Ecto neural progenitor cell (in vitro differentiated cells): Measurements from ENCODE around the gene DTNA.

Experiments
- DNase-seq: peaks from one replicate; pipeline ENCODE4 v3.0.0-alpha.2; 2018; ENCODE audit warnings: low spot score

DTNA gene

DNA sequence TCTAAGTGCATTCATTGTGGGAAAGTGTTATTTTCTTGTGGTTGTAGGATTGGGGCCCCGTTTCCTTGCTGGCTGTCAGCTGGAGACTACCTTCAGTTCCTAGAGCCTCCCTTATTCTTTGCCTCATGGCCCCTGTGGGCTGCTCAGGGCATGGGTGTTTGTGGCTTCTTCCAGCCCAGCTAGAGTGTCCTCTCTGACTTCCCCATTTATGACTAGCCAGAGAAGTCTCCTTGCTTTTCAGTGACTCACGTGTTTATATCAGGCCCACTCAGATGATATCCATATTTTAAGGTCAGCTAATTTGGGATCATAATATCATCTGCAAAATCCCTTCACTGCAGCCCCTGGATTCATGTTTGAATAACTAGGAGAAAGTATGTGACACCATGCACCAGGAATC, 62.8 kb downstream of the DTNA start:
- DNase-seq = no peak

DNA sequence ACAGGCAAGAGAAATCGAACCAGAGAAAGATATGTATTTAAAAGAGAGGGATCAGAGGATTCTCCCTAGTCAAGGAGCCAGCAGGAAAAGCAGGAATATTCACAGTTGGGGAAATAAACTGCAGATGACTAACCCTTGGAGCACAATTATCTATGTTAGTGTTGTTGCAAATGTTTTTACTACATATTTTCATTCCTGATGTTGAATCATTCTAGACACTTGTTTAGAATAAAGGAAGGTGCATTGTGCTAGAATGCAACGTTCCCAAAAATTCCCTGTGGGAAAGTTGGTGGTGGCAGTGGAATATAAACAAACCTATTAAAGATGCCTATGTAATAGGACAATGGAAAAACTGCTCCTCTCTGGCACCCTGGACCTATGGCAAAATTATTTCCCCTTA, 63.3 kb downstream of the DTNA start:
- no peak for DNase-seq

DNA sequence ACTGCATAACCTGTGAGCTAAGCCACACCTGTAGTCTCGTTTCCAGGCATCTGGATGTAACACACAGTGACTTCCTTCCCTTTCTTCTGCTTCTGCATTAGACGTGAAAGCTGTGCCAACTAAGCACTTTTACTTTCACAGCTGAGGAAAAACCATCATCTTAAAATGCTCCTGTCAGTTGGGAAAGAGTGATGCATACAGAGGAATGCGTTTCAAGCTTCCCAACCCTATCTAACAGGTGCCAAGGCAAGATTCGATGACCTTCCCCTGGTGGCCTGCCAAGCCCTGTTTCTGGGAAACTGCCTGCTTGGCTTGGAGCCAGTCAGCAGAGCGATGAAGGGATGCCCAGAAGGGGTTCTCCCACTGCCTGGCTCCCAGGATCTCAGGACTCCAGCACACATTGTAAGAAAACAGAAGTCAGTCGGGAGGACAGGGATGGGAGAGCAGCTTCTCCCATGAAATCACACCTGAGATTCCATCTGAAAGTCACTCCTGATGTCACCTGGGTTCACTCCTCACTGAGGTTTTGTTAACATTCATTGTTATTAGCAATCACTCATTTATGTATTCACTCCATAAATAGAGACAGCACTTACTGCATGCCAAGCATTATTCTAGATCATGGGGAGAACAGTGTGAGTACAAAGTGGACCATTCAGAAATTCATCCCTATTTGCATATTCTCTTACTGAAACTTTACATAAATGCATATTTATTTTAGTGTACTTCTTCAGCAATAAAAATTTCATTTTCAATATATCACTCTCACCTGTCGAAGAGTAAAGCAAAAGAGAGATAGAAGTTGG, 64.1 kb downstream of the DTNA start:
- DNase-seq = no peak

DNA sequence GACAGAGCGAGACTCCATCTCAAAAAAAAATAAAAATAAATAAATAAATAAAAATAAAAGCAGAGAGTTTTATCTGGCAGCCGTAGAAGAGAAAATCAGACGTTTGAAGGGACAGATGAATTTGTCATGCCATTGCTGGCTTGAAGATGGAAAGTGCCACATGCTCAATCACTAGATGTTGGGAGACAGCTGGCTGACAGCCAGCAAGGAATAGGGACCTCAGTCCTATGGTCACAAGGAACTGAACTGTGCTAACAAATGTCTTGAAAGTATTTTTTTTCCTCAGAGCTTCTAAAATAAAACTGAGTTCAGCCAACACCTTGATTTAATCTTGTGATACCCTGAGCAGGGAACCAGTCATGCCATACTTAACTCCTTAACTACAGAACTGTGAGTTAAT, 65.4 kb downstream of the DTNA start:
- no peak for DNase-seq

DNA sequence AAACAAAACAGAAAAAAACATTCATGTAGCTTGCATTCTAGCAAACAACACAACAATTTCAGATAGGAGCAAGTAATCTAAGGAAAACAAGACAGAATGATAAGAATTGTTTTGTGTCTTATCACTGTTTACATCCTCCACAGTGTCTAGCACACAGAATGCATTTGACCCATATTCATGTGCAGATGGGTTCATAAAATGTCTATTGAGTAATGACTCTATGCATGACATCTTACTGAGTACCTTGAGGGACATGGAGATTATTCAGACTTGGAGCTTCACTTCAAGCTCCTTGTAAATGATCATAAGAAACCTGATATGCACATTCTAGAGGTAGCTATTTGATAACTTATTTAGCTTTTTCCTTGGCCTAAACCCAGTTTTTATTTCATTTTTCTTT, 69.0 kb downstream of the DTNA start:
- DNase-seq = no peak

DNA sequence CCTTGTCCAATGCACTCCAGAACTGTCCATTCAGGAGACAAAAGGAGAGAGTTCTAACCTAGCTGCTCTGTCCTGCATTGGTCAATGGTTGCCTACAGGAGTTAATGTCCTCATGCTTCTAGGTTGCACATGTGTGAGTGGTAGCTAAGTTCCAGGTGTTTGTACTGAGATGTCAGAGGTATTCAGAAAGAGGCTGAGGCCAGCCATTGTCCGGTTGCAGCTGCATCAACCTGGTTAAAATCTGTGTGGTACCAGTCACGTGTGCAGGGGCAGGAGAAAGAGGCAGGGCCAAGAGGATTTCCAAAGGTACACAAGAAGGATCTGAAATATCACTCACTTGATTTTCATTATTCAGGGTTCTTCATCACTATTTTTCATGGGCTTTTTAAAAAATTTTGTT, 70.8 kb downstream of the DTNA start:
- DNase-seq = no peak

DNA sequence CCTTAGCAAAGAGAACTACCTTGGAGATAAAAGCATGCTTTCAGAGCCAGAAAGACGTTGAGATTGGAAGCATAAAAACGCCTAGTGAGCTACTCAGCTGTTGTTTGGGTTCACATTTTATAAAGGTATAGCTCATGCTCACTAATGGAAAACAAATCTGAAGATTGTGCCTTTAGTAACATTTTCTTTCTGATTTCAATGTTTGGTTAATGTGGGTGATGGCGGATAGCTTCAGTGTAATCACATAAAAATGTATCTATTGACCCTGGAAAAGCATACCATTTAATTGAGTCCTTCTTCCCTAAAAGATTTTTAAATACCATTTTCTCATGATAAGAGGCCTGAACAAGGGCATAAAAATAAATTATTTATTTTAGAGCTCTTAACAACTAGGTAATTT, 73.4 kb downstream of the DTNA start:
- DNase-seq = no peak

DNA sequence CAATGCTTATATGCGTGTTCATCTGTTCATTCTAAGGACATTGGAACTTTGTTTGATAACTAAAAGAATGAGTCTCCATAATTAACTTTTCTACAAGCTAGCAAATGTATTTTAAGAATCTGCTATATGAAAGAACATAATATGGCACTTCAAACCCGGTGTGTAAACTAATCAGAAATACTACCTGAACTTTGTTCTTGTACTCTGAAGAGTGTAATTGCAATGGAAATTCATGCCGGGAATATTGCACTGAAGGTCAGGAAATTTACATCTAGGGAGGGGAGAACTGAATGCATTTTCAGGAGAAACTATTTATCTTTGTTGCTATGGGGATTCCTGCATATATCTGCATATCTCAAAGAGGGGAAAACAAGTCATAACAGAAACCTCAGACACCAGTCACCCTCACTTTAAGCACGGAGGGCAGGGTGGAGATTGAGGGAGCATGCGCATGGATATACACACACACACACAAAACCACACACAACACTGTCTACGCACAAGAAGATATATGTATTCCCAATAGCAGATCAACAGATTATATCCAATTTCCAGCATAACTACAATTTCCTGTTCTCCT, 76.2 kb downstream of the DTNA start:
- no peak for DNase-seq

DNA sequence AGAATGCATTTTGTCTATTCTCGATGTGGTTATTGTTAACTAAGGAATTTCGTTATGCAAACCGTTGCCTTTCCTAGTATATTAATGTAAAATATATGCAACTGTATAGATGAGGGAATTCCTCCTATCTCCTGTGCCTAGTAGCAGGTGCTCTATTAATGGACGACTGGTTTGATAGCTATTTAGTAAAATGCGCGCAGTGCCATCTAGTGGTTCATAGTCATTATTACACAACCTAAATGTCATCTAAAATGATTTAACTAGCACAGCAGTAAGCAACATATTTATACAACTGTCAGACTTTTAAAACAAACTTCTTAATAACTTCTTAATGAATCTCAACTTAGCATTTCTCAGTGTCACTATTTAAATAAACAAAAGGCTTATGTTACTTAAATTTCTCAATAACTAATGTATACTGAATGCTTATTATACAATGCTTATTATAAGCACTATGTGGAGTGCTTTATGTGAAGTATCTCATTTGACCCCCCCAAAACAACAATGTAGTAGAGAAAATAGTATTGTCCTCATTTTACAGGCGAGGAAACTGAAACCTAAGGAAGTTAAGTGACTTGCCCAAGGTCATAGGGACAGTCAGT, 77.9 kb downstream of the DTNA start:
- no peak for DNase-seq

DNA sequence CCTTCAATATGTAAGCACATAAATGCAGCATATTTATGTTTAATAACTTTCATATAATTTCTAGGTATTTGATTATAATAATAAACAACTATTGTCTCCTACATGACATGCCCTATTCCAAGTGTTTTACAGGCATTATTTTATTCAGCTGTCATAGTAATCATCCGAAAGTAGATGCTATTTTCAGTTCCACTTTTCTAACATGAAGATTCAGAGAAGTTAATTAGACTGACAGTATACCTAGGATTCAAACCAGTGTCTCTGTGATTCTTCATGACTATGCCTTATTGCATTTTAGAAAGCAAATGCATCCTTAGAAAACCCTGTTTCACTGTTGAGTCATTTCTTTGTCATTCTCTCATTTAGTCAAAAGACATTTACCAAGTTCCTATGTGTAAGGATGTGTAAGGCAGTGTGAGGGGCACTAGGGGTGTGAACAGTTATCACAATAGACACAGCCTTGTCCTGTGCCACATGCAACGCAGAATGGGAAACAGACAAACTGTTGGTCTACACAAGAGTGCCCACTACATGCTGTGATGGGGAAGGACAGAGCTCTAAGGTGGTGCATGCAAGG, 79.8 kb downstream of the DTNA start:
- DNase-seq = no peak

DNA sequence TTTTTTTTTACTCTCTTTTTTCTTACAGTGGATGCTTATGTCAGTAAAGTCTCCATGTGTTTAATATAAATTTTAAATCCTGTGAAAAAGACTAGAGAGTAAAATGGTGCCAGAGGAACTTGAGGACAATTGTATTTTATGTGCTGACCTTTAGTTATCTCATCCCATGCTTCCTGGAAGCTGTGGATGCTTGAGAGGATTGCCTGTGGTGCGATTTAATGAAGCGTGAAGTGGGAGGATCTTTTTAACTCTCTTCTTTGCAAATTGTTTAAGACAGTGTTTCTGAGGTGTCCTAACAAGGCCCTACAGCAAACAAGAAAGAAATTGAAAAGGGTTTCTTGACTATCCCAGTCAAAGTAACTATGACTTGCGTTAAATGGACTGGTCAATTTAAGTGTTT, 84.2 kb downstream of the DTNA start:
- no peak for DNase-seq

DNA sequence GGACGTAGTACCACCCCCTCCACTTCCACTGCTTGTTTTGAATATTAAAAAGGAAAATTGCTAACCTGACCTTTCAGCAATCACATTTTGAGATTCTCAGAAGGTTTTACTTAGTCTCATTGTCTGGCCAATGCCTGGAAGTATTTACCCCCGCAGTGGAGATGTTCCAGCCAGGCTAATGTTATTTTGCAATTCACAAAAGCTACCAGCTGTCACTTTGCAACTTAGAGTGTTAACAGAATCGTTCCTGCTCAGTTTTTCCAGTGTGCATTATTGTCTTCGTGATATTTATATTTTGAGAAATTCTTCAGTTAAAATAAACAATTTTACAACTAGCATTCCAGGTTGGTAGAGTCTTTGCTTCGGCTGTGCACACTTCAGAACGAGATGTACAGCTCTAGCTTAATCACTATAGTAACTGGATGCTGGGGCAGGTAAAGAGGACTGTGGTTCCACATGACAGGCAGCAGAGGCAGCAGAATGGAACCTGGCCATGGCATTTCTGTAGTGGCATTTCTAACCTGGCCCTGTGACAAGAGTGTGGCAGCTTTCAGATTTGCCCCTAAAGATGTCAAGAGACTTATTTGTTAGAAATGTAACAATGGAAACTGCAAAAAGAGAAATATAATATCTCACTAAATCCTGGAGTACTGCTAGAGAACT, 85.1 kb downstream of the DTNA start:
- no peak for DNase-seq

DNA sequence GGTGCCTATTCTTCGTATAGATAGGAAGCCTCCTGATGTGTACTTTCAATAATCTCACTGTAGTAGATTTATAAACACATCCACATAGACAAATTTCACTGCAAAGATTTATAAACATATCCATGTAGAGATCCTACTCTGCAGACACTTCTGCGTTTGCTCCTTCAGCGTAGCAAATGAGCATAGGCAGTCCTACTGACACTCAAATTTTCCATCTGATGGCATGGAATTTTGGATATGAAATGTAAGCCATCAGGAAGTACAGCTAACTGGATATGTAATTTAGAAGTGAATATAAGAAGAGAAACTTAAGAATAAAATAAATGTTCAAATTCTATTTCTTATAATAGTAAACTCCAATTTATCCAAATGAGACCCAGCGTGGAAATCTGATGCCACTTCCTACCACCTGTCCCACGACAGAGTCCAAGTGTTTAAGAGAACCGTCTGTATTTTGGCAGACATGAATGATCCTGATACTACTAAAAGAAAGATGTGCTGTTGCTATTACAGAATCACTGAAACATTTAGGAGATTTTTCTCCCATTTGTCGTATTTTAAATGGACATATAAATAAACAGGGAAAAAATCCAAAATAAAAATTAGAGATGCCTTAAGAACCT, 86.0 kb downstream of the DTNA start:
- DNase-seq = no peak

DNA sequence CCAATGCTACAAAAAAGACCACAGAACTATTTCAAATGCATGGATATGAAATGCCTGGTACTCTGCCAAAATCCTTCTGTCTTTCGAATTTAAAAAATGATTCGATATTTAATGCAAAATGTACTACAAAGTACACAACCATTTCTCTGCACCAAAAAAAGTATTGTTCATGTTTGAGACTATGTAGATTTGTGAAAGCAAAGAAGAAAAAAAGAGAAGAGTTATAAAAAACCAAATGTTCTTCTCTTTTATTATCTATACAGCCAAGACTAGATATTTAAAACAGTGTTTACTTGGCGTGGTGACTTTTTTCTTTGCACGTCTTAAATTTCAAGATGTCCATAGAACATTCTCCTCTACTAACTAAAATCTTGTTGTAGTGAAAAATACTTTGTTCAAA, 89.2 kb downstream of the DTNA start:
- no peak for DNase-seq

DNA sequence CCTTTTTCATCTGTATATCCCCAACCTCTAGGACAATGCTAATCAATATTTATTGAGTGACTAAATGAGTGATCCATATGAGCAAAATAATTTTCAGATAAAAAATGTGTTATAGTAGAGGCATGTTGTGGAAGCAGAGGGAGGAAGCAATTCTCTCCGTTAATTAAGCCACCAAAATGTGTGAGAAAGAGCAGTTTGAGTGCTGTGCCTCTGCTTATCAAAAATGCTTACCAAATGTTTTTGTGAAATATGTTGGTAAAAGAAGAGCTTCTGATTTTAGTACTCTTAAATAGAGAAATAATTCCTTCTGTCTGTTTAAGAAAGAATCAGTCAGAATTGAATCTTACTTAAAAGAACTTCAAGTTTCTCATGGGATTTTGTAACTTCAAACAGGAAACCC, 90.3 kb downstream of the DTNA start:
- DNase-seq = no peak

DNA sequence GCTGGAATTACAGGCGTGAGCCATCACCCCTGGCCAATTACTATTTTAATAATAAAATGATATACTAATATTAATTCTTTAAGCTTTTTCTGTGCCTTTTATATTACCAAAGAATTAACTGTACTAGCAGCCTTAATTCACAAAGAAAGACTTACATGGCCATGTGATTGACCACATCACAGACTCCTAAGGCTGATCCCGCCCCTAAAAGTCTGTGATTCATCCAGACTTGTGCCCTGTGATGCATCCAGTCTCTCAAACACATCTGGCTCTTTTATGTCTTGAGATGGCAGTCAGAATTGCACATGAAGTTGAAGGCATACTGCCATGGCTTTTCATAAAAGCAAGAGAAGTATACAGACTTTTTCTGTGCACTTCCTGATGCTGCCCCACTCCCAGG, 91.7 kb downstream of the DTNA start:
- no peak for DNase-seq

DNA sequence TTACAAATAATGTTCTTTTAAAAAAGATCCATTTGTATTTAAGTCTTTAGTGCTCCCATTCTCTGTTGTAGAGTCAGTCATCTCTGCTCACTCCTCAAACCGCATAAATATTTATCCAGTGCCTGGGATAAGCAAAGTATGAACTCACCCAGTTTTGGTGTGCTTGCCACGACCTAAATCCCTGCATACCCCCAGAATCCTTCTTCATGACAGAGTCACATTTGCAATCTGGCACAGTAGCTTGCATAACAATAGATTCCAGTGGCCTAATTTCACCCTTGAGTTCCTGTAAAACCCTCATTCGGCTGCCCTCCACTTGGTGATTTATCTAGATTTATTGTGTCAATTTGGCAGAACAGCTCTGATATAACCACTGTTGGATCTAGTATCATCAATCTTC, 92.9 kb downstream of the DTNA start:
- DNase-seq = no peak

DNA sequence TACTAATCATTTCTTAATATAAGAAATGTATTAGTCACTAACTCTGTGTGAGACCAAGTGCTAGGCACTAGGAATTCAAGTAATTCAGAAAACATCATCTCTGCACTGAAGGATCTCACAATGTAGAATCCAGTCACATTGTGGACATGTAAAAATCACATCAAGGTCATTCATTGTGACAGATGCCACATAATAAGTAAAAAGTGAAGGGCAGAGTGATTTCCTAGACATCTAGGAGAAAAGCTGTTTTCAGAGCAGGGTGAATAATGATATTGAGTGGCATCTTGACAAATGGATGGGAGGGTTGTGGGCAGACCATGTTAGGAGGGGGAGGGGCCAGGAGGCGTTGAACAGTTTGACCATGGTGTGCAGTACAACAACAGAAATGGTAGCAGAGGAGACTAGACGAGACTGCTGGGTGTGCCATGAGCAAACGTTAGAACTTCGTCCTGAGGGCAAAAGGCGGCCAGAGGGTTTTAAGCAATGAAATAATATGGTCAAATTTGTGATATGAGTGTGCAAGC, 93.8 kb downstream of the DTNA start:
- DNase-seq = no peak

DNA sequence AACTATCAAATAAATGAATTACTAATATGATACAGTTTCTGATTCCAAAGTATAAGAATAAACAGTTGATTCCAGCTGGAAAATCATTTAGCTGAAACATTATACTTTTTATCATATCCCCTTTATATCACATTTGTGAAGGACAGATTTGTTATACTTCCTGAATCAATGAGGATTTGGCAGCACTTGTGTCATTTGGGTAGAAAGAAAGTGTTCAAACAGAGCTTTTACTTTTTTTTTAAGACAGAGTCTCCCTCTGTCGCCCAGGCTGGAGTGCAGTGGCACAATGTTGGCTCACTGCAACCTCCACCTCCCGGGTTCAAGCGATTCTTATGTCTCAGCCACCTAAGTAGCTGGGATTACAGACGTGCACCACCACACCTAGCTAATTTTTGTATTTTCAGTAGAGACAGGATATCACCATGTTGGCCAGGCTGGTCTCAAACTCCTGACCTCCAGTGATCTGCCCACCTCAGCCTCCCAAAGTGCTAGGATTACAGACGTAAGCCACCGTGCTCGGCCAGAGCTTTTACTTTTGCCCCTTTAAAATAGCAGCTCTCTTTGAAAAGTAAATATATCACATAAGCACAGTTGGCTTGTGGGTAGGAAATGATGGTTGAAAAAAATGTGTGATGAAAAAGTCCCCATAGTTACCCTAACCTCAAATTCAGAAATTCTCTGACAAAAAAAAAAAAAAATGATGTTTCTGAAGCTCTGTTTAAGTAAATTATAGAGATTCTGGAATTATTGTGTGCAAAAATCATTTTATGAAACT, 95.2 kb downstream of the DTNA start:
- DNase-seq = no peak

DNA sequence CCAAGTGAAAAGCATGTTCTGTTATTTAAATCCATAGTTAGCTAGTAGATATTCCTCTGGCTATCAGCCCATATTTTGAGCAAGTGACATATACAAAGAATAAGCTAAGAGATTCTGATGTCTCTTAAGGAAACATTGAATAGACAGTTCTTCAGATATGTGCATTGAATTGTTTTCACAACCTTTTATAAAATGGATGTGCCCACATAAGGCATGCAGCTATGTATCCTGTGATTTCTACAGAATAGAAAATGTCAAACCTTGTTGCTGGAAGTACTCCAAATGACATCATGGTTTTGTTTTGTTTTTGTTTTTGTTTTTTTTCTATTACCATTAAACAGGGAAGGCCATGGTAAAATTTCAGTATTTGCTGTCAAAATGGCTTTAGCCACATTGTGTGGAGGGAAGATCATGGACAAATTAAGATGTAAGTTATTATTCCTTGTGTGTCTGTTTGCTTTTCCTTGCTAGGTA, 95.8 kb downstream of the DTNA start:
- DNase-seq = no peak

DNA sequence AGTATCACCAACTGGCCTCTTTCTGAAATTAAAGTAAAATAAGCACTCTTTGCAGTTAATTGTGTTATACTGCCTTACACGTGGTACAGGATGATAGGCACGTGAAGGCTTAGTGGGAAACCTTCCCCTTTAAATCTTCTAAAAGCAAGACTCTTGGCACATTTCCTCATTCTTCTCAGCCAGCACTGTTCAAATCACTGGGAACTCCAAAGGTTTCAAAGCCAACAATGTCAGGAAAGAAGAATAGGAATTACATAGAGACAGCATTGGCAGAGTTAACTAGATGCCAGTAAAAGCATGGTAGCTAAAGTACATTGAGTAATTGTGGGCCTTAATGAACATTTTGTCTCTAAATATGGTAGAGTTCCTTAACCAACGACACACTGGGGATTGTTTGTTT, 96.4 kb downstream of the DTNA start:
- DNase-seq = no peak
